ENCODE results near the gene STMN1.

The STMN1 gene

DNA sequence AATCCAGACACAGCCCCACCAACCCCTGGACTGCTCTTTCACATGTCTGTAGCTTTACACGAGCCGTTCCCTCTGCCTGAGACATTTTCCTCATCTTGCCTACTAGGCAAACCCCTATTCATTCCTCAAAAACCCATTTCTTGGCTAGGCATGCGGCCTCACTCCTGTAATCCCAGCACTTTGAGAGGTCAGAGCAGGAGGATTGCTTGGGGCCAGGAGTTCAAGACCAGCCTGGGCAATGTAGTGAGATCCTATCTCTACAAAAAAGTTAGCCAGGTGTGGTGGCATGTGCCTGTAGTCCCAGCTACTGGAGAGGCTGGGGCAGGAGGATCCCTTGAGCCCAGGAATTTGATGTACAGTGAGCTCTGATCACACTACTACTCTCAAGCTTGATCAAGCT is 41.8 kb downstream of the STMN1 start:
- no peak for DNase-seq
- no peak overlapping the region for H3K4me3 Mint-ChIP-seq
- no peak overlapping the region for H3K27ac Mint-ChIP-seq
- peaks cover 1% of the 10 kb centered on the region for H3K36me3 Mint-ChIP-seq
- peaks cover 20% of the 10 kb centered on the region for H3K4me1 Mint-ChIP-seq
- no peaks in the 10 kb centered on the region for H3K27me3 Mint-ChIP-seq
- no peaks in the 10 kb centered on the region for H3K9me3 Mint-ChIP-seq
- CTCF ChIA-PET = no interaction called here

DNA sequence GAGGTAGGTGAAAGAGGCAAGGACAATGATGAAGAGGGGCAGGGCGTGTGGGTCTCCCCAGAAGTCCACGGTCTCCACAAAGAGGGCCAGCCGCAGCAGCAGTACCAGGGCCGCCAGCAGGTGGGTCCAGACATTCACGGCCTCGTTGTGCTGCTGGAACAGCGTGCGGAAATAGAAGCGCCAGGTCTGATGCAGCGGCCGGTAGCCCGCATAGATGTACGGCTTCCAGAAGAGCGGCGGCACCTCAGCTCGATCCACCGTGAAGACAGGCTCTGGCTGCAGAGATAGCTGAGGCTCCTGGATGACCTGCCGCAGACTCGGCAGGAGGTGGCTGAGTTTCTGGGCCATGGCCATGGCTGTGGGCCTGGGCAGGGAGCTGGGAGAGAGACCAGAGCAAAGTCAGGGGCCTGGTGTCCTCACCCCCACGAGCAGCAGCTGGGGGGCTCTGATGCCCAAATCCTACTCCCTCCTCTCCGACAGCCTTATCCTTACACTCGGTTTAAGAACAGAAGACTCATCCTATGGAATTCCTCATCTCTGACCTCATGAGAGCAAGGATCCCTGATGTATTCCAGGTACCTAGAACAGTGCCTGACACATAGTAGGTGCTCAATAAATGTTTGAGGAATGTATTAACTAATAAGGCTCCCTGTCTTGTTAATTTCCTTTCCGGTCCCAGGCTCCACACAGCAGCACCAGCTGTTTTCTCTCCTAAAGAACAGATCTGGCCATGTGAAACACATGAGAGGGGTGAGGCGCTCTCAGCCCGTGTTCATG is 42.5 kb downstream of the STMN1 start:
- CTCF ChIA-PET = interaction anchor here (1.7 kb wide), 1 partner anchor 16 kb away, joined by 3 read pairs; no protein-coding TSS in a partner anchor
- H3K9me3 Mint-ChIP-seq = no peaks in the 10 kb centered on the region
- H3K36me3 Mint-ChIP-seq = peaks cover 2% of the 10 kb centered on the region
- no peak overlapping the region for H3K27ac Mint-ChIP-seq
- no peak overlapping the region for H3K4me3 Mint-ChIP-seq
- no peaks in the 10 kb centered on the region for H3K27me3 Mint-ChIP-seq
- peaks cover 26% of the 10 kb centered on the region for H3K4me1 Mint-ChIP-seq
- no peak for DNase-seq

DNA sequence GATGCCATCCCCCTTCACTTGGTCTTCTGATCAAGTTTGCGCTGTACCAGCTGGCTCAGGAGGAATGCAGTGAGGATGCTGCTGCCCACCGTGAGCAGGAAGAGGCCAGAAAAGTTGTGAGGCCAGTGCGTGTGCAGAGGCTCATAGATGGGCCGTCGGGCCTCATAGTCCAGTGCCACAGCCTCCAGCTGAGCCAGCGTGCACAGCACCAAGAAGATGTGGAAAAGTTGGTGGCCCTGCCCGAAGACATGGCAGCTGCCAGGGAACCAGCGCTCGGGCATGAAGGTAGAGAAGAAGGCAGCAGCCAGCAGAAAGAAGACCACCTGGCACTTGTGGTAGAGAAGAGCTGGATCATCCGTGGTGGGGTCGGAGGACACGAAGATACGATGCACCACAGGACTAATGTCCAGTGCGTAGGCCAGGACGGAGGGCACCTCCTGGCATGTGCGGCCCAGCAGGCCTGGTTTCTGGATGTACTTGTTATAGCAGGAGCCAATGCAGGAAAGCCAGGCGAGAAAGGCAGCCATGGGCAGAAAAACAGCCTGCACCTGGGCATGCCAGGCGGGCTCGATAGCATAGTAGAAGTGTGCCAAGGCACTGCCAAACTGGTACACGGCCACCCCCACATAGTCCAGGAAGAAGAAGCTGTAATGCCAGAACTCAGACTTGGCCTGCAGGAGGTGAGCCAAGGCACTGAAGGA is 43.3 kb downstream of the STMN1 start:
- CTCF ChIA-PET = interaction anchor here (1.3 to 1.7 kb wide), 2 partner anchors 12 to 16 kb away, joined by 3 read pairs; partner anchors contain the start of gene PAQR7
- Mint-ChIP-seq H3K9me3 (no peaks in the 10 kb centered on the region), H3K4me1 (peaks cover 32% of the 10 kb centered on the region), H3K27me3 (no peaks in the 10 kb centered on the region), H3K27ac (no peak overlapping the region), H3K4me3 (no peak overlapping the region), H3K36me3 (peaks cover 2% of the 10 kb centered on the region)
- no peak for DNase-seq

DNA sequence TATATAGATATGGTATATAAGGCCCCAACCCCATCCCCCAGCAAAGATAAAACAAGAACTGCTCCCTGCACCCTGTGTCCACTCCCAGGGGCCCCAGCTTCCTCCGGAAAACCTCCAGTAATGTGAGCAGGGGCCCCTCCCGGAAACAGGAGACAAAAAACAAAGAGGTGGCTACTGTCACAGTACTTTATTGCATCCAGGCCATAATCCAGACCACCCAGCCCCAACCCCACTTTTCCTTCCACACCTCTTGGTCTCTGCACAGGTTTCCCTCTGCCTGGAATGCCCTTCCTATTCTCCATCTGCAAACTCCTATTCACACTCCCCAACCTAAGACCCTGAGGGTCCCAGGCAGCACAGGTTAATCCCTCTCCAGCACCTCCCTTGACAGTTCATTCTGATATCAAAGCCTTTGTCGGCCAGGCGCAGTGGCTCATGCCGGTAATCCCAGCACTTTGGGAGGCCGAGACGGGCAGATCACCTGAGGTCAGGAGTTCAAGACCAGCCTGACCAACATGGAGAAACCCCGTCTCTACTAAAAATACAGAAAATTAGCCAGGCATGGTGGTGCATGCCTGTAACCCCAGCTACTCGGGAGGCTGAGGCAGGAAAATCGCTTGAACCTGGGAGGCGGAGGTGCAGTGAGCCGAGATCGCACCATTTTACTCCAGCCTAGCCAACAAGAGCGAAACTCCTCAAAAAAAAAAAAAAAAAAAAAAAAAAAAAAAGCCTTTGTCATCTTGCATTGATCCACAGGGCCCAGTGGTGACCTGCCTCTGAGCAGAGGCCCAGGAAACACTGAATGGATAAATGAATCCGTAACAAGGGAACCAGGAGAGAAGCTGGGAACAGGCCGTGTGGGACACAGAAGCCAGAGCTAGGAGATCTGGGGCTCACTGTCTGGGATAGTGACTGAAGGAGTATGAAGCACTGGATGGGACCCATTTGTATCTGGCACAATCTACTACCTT is 44.6 kb downstream of the STMN1 start:
- no peaks in the 10 kb centered on the region for H3K9me3 Mint-ChIP-seq
- peaks cover 32% of the 10 kb centered on the region for H3K4me1 Mint-ChIP-seq
- peaks cover 2% of the 10 kb centered on the region for H3K36me3 Mint-ChIP-seq
- no peak overlapping the region for H3K4me3 Mint-ChIP-seq
- H3K27ac Mint-ChIP-seq = no peak overlapping the region
- H3K27me3 Mint-ChIP-seq = no peaks in the 10 kb centered on the region
- CTCF ChIA-PET = interaction anchor here (1.3 to 1.7 kb wide), 2 partner anchors 14 to 18 kb away, joined by 3 read pairs; partner anchors contain the start of gene PAQR7
- no peak for DNase-seq

DNA sequence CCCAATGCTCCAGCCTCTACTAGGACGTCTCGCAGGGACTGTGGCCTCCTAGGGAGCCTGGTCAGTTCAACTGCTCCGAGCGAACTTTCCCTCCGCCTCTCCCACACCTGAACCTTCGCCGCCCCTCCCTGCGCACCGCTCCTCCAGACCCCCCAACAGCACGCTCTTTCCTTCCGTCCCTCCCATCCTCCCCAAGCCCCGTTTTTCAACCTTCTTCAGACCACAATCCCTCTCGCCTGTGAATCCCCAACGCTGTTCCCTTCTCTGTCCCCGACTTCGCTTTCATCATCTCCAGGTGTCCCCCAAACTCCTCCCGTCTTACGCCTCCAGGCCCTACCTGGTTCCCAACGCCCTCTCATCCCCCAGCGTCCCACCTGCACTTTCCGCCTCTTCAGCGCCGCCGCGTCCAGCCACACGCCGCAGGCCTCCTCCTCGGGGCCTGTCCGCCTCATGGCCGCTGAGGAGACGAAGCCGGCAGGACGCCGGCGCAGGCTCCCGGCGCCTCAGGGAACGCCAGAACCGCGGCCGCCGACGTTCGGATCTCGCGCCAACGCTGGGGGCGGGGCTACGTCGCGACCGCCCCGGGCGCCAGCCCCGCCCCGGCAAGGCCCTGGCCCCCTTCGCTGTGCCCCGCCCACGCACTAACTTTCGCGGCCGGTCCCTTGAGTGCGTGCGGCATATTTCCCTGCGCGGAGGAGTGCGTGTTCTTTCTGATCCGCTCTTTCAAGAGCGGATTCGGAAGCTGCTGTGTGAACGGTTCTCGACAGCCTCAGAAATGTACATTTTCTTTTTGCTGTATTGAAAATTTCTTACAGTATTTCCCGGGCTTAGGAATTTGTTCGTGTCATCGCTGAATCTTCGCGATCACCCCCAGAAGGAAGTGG is 47.1 kb downstream of the STMN1 start, which contains the start of gene AUNIP:
Gene AUNIP (minus strand): TSS at position 552 of the 884 bp plus-strand sequence. CDS start 100 bp downstream, at position 452.
- CTCF ChIA-PET = no interaction called here
- Mint-ChIP-seq H3K27ac (peak within 1 kb of the TSS; percentile 95), H3K4me1 (peaks cover 34% of the 10 kb centered on the region), H3K36me3 (peaks cover 7% of the 10 kb centered on the region), H3K4me3 (peak within 1 kb of the TSS; percentile 87), H3K9me3 (no peaks in the 10 kb centered on the region), H3K27me3 (no peaks in the 10 kb centered on the region)
- DNase-seq = peak; percentile 93

DNA sequence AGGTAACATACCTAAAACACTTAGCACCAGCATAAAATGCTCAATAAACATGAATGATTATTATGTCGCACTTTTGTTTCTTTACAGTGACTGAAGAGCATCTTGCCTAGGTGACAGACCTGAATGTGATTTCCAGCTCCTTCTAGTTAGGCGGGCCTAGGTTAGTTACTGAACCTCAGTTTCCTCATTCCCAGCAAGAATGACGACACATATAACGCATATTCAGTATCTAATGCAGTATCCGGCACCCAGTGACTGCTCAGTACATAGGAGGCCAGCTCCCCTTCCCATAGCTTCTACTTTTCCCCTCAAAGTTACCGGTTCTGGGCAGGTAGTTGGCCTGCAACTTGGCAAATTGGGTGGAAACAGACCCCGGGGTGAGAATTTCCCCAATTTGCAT is 47.7 kb downstream of the STMN1 start:
- CTCF ChIA-PET = interaction anchor here (1.2 kb wide), 1 partner anchor 139 kb away, joined by 3 read pairs; the partner anchor contains the start of gene PAFAH2
- DNase-seq = no peak
- Mint-ChIP-seq H3K9me3 (no peaks in the 10 kb centered on the region), H3K4me3 (peak overlapping the region; percentile 87), H3K36me3 (peaks cover 7% of the 10 kb centered on the region), H3K27ac (peak overlapping the region; percentile 76), H3K27me3 (no peaks in the 10 kb centered on the region), H3K4me1 (peaks cover 34% of the 10 kb centered on the region)

DNA sequence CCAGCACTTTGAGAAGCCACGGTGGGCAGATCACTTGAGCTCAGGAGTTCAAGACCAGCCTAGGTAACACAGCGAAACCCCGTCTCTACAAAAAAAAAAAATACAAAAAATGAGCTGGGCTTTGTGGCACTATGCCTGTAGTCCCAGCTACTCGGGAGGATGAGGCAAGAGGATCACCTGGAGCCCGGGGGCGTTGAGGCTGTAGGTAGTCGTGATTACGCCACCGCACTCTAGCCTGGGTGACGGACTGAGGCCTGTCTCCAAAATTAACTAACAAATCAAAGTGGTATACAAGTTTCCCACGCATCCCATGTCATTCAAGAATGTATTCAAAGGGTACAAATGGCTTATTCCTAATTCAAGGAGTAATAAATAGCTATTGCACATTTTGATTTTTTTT is 49.4 kb downstream of the STMN1 start:
- H3K27ac Mint-ChIP-seq = no peak overlapping the region
- no peak overlapping the region for H3K4me3 Mint-ChIP-seq
- CTCF ChIA-PET = no interaction called here
- H3K36me3 Mint-ChIP-seq = peaks cover 12% of the 10 kb centered on the region
- H3K27me3 Mint-ChIP-seq = no peaks in the 10 kb centered on the region
- H3K4me1 Mint-ChIP-seq = peaks cover 31% of the 10 kb centered on the region
- H3K9me3 Mint-ChIP-seq = no peaks in the 10 kb centered on the region
- no peak for DNase-seq

DNA sequence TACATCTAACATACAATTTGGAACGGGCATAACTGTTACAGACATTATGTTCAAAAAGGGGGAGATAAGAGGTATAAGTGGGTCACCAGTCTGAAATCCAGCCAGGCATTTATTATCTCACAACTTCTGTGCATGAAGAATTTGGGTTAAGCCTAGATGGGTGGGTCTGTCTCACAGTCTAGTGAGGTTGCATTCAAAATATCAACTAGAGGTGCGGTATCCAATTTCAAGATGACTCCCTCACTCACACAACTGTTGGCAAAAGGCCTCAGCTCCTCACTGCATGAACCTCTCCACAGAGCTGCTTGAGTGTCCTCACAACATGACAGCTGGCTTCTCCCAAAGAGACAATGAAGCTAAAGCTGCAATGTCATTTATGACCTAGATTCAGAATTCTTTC is 51.7 kb downstream of the STMN1 start:
- Mint-ChIP-seq H3K4me3 (no peak overlapping the region), H3K27ac (no peak overlapping the region), H3K4me1 (peaks cover 15% of the 10 kb centered on the region), H3K9me3 (no peaks in the 10 kb centered on the region), H3K36me3 (peaks cover 12% of the 10 kb centered on the region), H3K27me3 (no peaks in the 10 kb centered on the region)
- CTCF ChIA-PET = no interaction called here
- no peak for DNase-seq

All from activated naive CD4-positive, alpha-beta T cell treated with anti-CD3 and anti-CD28 coated beads, Interleukin-2, amount 10 ng/mL, durations not matched to agents 7 days and 5 days (primary cell).